Activated CD8-positive, alpha-beta memory T cell treated with anti-CD3 and anti-CD28 coated beads, Interleukin-2, amount 10 ng/mL, durations not matched to agents 7 days and 5 days (primary cell): ENCODE data around the gene SUPT4H1. TPM values are rescaled to one million over a fixed set of nuclear protein-coding genes. Genes with fewer than 3 reads are reported as not detected.

Experiments used
- ATAC-seq: fragments of 150-1000 bp; cut with Tn5 transposase; one replicate; pipeline ENCODE4 v1.10.0; 2021; ENCODE audit warnings: moderate library complexity
- CTCF ChIA-PET: fragments of 350-600 bp; sonication (Branson Sonifier 250); formaldehyde crosslinking; loops from one replicate; lab custom pipeline; 2021; ENCODE audit warnings: antibody characterized with exemption; lab: Charles Lee
- DNase-seq: peaks from one replicate; pipeline ENCODE4 v3.0.0-alpha.2; 2020
- H3K27ac Mint-ChIP-seq: one replicate; pipeline ENCODE4 v1.8.0; 2021; ENCODE audit warnings: mild to moderate bottlenecking, mixed read lengths
- H3K27me3 Mint-ChIP-seq: one replicate; pipeline ENCODE4 v1.8.0; 2021; ENCODE audit warnings: mixed read lengths
- H3K36me3 Mint-ChIP-seq: one replicate; pipeline ENCODE4 v1.8.0; 2021; ENCODE audit warnings: mild to moderate bottlenecking, mixed read lengths
- H3K4me1 Mint-ChIP-seq: one replicate; pipeline ENCODE4 v1.8.0; 2021; ENCODE audit warnings: mixed read lengths
- H3K4me3 Mint-ChIP-seq: one replicate; pipeline ENCODE4 v1.8.0; 2021; ENCODE audit warnings: mild to moderate bottlenecking, moderate library complexity, mixed read lengths
- H3K9me3 Mint-ChIP-seq: one replicate; pipeline ENCODE4 v1.8.0; 2022; ENCODE audit warnings: low read depth, mixed read lengths
- total RNA-seq, 2 experiments: library from RNA; stranded (reverse); gene quantifications; one replicate each; pipeline ENCODE4 v1.2.3, GENCODE V29; 2021

The SUPT4H1 gene
- total RNA-seq, 2 experiments from 2014 or later, result 63.3 to 127 TPM

- H3K27ac Mint-ChIP-seq, result peak overlapping the region; percentile 58
- no peaks in the 10 kb centered on the region for H3K9me3 Mint-ChIP-seq
- peaks cover 16% of the 10 kb centered on the region for H3K4me1 Mint-ChIP-seq
- DNase-seq, result peak; percentile 31
- H3K4me3 Mint-ChIP-seq, result no peak overlapping the region
- CTCF ChIA-PET, result interaction anchor here (1.4 to 8.1 kb wide), 5 partner anchors 8 to 128 kb away, joined by 5 to 136 read pairs (median 25); partner anchors contain the start of gene TSPOAP1
- no peak for ATAC-seq
- H3K36me3 Mint-ChIP-seq, result peaks cover 15% of the 10 kb centered on the region
- H3K27me3 Mint-ChIP-seq, result no peaks in the 10 kb centered on the region
Observed at GRCh38 chr17:58318627-58319172, 33.3 kb downstream of the SUPT4H1 start.

- DNase-seq (peak; percentile 40), ATAC-seq (no peak)
- H3K9me3 Mint-ChIP-seq, result no peaks in the 10 kb centered on the region
- H3K4me1 Mint-ChIP-seq, result peaks cover 14% of the 10 kb centered on the region
- H3K36me3 Mint-ChIP-seq, result peaks cover 15% of the 10 kb centered on the region
- no peak overlapping the region for H3K4me3 Mint-ChIP-seq
- CTCF ChIA-PET, result interaction anchor here (0.7 to 8.1 kb wide), 43 partner anchors 9 to 200 kb away, joined by 3 to 136 read pairs (median 6); partner anchors contain the start of genes HSF5, RNF43, SUPT4H1 and TSPOAP1
- peak overlapping the region; percentile 84 for H3K27ac Mint-ChIP-seq
- H3K27me3 Mint-ChIP-seq, result no peaks in the 10 kb centered on the region
Observed at GRCh38 chr17:58318065-58318481, 33.9 kb downstream of the SUPT4H1 start.

- Mint-ChIP-seq H3K27me3 (no peaks in the 10 kb centered on the region), H3K27ac (peak overlapping the region; percentile 84), H3K36me3 (peaks cover 15% of the 10 kb centered on the region), H3K4me1 (peaks cover 14% of the 10 kb centered on the region), H3K9me3 (no peaks in the 10 kb centered on the region), H3K4me3 (no peak overlapping the region)
- ATAC-seq (peak; percentile 89), DNase-seq (peak; percentile 88)
- CTCF ChIA-PET, result interaction anchor here (0.7 to 8.1 kb wide), 44 partner anchors 9 to 201 kb away, joined by 3 to 136 read pairs (median 6); partner anchors contain the start of genes HSF5, RNF43, SUPT4H1 and TSPOAP1
Observed at GRCh38 chr17:58317421-58318064, 34.5 kb downstream of the SUPT4H1 start.

GRCh38 chr17:58316260-58316960 is 35.6 kb downstream of the SUPT4H1 start:
- no peak for ATAC-seq
- peak; percentile 38 for DNase-seq
- H3K9me3 Mint-ChIP-seq, result no peaks in the 10 kb centered on the region
- H3K36me3 Mint-ChIP-seq, result peaks cover 10% of the 10 kb centered on the region
- CTCF ChIA-PET, result interaction anchor here (1.2 to 8.1 kb wide), 24 partner anchors 10 to 171 kb away, joined by 3 to 136 read pairs (median 8); partner anchors contain the start of genes HSF5, RNF43, SUPT4H1 and TSPOAP1
- H3K27ac Mint-ChIP-seq, result no peak overlapping the region
- H3K4me3 Mint-ChIP-seq, result no peak overlapping the region
- peaks cover 14% of the 10 kb centered on the region for H3K4me1 Mint-ChIP-seq
- H3K27me3 Mint-ChIP-seq, result no peaks in the 10 kb centered on the region

- H3K27ac Mint-ChIP-seq, result no peak overlapping the region
- no peaks in the 10 kb centered on the region for H3K9me3 Mint-ChIP-seq
- no peak overlapping the region for H3K4me3 Mint-ChIP-seq
- ATAC-seq (no peak), DNase-seq (peak; percentile 4)
- H3K27me3 Mint-ChIP-seq, result no peaks in the 10 kb centered on the region
- peaks cover 14% of the 10 kb centered on the region for H3K4me1 Mint-ChIP-seq
- peaks cover 8% of the 10 kb centered on the region for H3K36me3 Mint-ChIP-seq
- CTCF ChIA-PET, result interaction anchor here (0.7 to 8.1 kb wide), 7 partner anchors 11 to 130 kb away, joined by 3 to 136 read pairs (median 11); partner anchors contain the start of genes RNF43 and SUPT4H1
Observed at GRCh38 chr17:58315750-58316149, 36.3 kb downstream of the SUPT4H1 start.

GRCh38 chr17:58315281-58315711 is 36.7 kb downstream of the SUPT4H1 start:
- CTCF ChIA-PET, result interaction anchor here (0.7 to 8.1 kb wide), 6 partner anchors 11 to 131 kb away, joined by 3 to 136 read pairs (median 27); partner anchors contain the start of genes RNF43 and SUPT4H1
- ATAC-seq, result no peak
- H3K27me3 Mint-ChIP-seq, result no peaks in the 10 kb centered on the region
- no peak overlapping the region for H3K4me3 Mint-ChIP-seq
- H3K4me1 Mint-ChIP-seq, result peaks cover 14% of the 10 kb centered on the region
- H3K27ac Mint-ChIP-seq, result no peak overlapping the region
- peak; percentile 37 for DNase-seq
- H3K9me3 Mint-ChIP-seq, result no peaks in the 10 kb centered on the region
- H3K36me3 Mint-ChIP-seq, result peaks cover 7% of the 10 kb centered on the region

- CTCF ChIA-PET, result interaction anchor here (0.6 to 8.1 kb wide), 6 partner anchors 10 to 131 kb away, joined by 3 to 136 read pairs (median 27); partner anchors contain the start of genes RNF43 and SUPT4H1
- ATAC-seq (no peak), DNase-seq (peak; percentile 30)
- no peaks in the 10 kb centered on the region for H3K27me3 Mint-ChIP-seq
- H3K27ac Mint-ChIP-seq, result no peak overlapping the region
- H3K4me3 Mint-ChIP-seq, result no peak overlapping the region
- H3K9me3 Mint-ChIP-seq, result no peaks in the 10 kb centered on the region
- H3K4me1 Mint-ChIP-seq, result peaks cover 14% of the 10 kb centered on the region
- peaks cover 7% of the 10 kb centered on the region for H3K36me3 Mint-ChIP-seq
Observed at GRCh38 chr17:58314706-58315015, 37.3 kb downstream of the SUPT4H1 start.

GRCh38 chr17:58313815-58314705 is 37.9 kb downstream of the SUPT4H1 start:
- ATAC-seq (no peak), DNase-seq (peak; percentile 25)
- H3K27me3 Mint-ChIP-seq, result no peaks in the 10 kb centered on the region
- CTCF ChIA-PET, result interaction anchor here (0.6 to 8.1 kb wide), 6 partner anchors 9 to 120 kb away, joined by 3 to 136 read pairs (median 27); partner anchors contain the start of genes RNF43 and SUPT4H1
- peaks cover 14% of the 10 kb centered on the region for H3K4me1 Mint-ChIP-seq
- no peaks in the 10 kb centered on the region for H3K9me3 Mint-ChIP-seq
- no peak overlapping the region for H3K4me3 Mint-ChIP-seq
- peaks cover 7% of the 10 kb centered on the region for H3K36me3 Mint-ChIP-seq
- H3K27ac Mint-ChIP-seq, result no peak overlapping the region

GRCh38 chr17:58312829-58313228 is 39.2 kb downstream of the SUPT4H1 start:
- Mint-ChIP-seq H3K9me3 (no peaks in the 10 kb centered on the region), H3K4me3 (no peak overlapping the region), H3K36me3 (peaks cover 7% of the 10 kb centered on the region), H3K27me3 (no peaks in the 10 kb centered on the region), H3K4me1 (peaks cover 7% of the 10 kb centered on the region), H3K27ac (no peak overlapping the region)
- ATAC-seq, result no peak
- DNase-seq, result peak; percentile 22
- CTCF ChIA-PET, result interaction anchor here (1.1 to 8.1 kb wide), 4 partner anchors 8 to 126 kb away, joined by 3 to 136 read pairs (median 27); no protein-coding TSS in a partner anchor

GRCh38 chr17:58312021-58312630 is 39.9 kb downstream of the SUPT4H1 start:
- Mint-ChIP-seq H3K4me1 (no peaks in the 10 kb centered on the region), H3K27me3 (no peaks in the 10 kb centered on the region), H3K4me3 (no peak overlapping the region), H3K36me3 (peaks cover 2% of the 10 kb centered on the region), H3K27ac (no peak overlapping the region), H3K9me3 (no peaks in the 10 kb centered on the region)
- CTCF ChIA-PET, result interaction anchor here (1.1 to 8.1 kb wide), 2 partner anchors 30 to 127 kb away, joined by 4 to 136 read pairs; no protein-coding TSS in a partner anchor
- DNase-seq, result peak; percentile 36
- no peak for ATAC-seq

GRCh38 chr17:58311429-58311894 is 40.5 kb downstream of the SUPT4H1 start:
- no peak overlapping the region for H3K4me3 Mint-ChIP-seq
- no peaks in the 10 kb centered on the region for H3K27me3 Mint-ChIP-seq
- H3K9me3 Mint-ChIP-seq, result no peaks in the 10 kb centered on the region
- H3K36me3 Mint-ChIP-seq, result peaks cover 2% of the 10 kb centered on the region
- H3K4me1 Mint-ChIP-seq, result no peaks in the 10 kb centered on the region
- peak; percentile 34 for DNase-seq
- CTCF ChIA-PET, result interaction anchor here (8.1 kb wide), 1 partner anchor 31 kb away, joined by 136 read pairs; no protein-coding TSS in a partner anchor
- no peak for ATAC-seq
- no peak overlapping the region for H3K27ac Mint-ChIP-seq
